ENCODE measurements around the gene BBOF1.

- no peak for TF ChIP-seq CTCF (IDR thresholded peaks at IDR 0.05 in 8 of 11, conservative IDR thresholded peaks at IDR 0.05 in 3 of 11)
- TF ChIP-seq POLR2A (IDR thresholded peaks at IDR 0.05), result no peak
Measured at GRCh38 chr14:74029136-74029535, 10.0 kb downstream of the BBOF1 start.

All from spleen (tissue), 7 donors.